ENCODE results near the gene SLC24A4. TPM values are rescaled to one million over a fixed set of nuclear protein-coding genes. Genes with fewer than 3 reads are reported as not detected.
A peak's percentile ranks its signal among the peaks of the same experiment; 100 is the strongest.

Gene SLC24A4
- total and polyA plus RNA-seq, 2 donors (not counting 3 experiments of a cell fraction or from before 2014, with no cell fraction given), result 0.07 to 0.08 TPM

DNA sequence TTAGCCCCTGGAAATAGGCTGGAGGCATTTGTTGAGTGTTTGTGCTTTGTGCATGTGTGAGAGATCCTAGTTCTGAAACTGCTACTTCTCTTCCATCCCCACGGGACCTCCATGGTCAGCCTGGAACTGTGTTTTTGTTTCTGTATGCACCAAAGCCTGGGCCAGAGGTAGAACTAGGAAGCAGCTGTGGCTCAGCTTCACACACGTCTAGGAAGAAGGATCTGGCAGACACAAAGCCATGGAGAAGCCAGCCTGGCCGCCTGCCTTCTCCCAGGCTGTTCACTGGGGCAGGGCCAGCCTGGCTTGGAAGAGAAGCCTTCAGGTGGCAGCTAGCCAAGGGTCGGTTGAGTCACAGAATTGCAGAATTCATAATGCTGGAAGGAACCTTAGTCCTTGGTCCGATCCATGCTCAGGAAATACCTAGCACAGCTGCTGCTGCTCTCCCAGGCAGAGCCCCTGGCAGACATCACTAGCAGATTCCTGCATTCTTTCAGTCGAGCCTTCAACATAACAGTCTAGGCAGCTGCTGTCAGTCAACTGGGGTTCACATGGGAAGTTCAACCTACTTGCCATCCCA, 217.6 kb downstream of the SLC24A4 start:
- H3K27me3 ChIP-seq (ENCODE audit: control insufficient read depth in 2 of 2, insufficient read depth in 2 of 2, low read length in 2 of 2), result no peaks in the 10 kb centered on the region
- peaks cover 10% of the 10 kb centered on the region for H3K79me2 ChIP-seq (ENCODE audit: control insufficient read depth, insufficient read depth, low read length)
- H3K27ac ChIP-seq (ENCODE audit: insufficient read depth, low read depth, low read length), result peak overlapping the region; percentile 98
- peak overlapping the region; percentile 75 for H2AFZ ChIP-seq (ENCODE audit: low read depth, low read length)
- no peaks in the 10 kb centered on the region for H4K20me1 ChIP-seq (replicated peaks; ENCODE audit: control insufficient read depth, extremely low read depth, insufficient read depth, low read length)
- no peaks in the 10 kb centered on the region for H3K9me3 ChIP-seq (replicated peaks; ENCODE audit: control insufficient read depth, insufficient read depth, low read length)
- intact Hi-C loops (cut with micrococcal nuclease), result loop anchor here (1.0 to 5.0 kb wide), 5 partner anchors 29 to 1033 kb away; partner anchors contain the start of gene GOLGA5
- ChIA-PET POLR2A (interaction anchor here (0.9 to 1.0 kb wide), 2 partner anchors 27 to 81 kb away, joined by 3 to 5 read pairs; partner anchors contain the start of gene RIN3), CTCF (interaction anchor here (0.8 to 1.5 kb wide), 3 partner anchors 24 to 81 kb away, joined by 3 to 6 read pairs (median 5); no protein-coding TSS in a partner anchor)
- dilution Hi-C loops (cut with MboI; ENCODE audit: extremely low pct_ligation_motif_present, low sequenced_read_pairs), result no loop called here
- TF ChIP-seq FOS (IDR thresholded peaks at IDR 0.05; ENCODE audit: borderline replicate concordance, insufficient read depth, low read length), result peak; percentile 77
- TF ChIP-seq JUN (IDR thresholded peaks at IDR 0.05; ENCODE audit: borderline replicate concordance, insufficient read depth, insufficient read length, low read depth), result peak; percentile 53
- TF ChIP-seq POLR2AphosphoS5 (IDR thresholded peaks at IDR 0.05; ENCODE audit: insufficient read depth, low read depth, low read length), result peak; percentile 84
- TF ChIP-seq EZH2 (IDR thresholded peaks at IDR 0.05; ENCODE audit: borderline replicate concordance, low read depth, low read length, severe bottlenecking), result no peak
- TF ChIP-seq MYC (IDR thresholded peaks at IDR 0.05; ENCODE audit: low read depth, low read length), result no peak
- TF ChIP-seq, protein P1, sequence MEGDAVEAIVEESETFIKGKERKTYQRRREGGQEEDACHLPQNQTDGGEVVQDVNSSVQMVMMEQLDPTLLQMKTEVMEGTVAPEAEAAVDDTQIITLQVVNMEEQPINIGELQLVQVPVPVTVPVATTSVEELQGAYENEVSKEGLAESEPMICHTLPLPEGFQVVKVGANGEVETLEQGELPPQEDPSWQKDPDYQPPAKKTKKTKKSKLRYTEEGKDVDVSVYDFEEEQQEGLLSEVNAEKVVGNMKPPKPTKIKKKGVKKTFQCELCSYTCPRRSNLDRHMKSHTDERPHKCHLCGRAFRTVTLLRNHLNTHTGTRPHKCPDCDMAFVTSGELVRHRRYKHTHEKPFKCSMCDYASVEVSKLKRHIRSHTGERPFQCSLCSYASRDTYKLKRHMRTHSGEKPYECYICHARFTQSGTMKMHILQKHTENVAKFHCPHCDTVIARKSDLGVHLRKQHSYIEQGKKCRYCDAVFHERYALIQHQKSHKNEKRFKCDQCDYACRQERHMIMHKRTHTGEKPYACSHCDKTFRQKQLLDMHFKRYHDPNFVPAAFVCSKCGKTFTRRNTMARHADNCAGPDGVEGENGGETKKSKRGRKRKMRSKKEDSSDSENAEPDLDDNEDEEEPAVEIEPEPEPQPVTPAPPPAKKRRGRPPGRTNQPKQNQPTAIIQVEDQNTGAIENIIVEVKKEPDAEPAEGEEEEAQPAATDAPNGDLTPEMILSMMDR (IDR thresholded peaks at IDR 0.05; ENCODE audit: extremely low read depth in 1 of 2, insufficient read depth in 1 of 2, low read depth in 1 of 2, low read length in 2 of 2), result no peak
- no peak for TF ChIP-seq GATA2 (IDR thresholded peaks at IDR 0.05; ENCODE audit: insufficient read depth, insufficient read length, low read depth, low read length)
- TF ChIP-seq, protein P2, sequence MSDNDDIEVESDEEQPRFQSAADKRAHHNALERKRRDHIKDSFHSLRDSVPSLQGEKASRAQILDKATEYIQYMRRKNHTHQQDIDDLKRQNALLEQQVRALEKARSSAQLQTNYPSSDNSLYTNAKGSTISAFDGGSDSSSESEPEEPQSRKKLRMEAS (IDR thresholded peaks at IDR 0.05; ENCODE audit: insufficient read depth, insufficient read length), result no peak
- TF ChIP-seq POLR2A (IDR thresholded peaks at IDR 0.05; ENCODE audit: low read depth, low read length), result peak; percentile 72
- no peaks in the 10 kb centered on the region for H3K36me3 ChIP-seq (ENCODE audit: control insufficient read depth in 2 of 2, extremely low read depth in 1 of 2, insufficient read depth in 2 of 2, low read length in 2 of 2)
- peak overlapping the region; percentile 71 for H3K4me2 ChIP-seq (ENCODE audit: insufficient read depth, low read length)
- BruUV-seq (replicated peaks), result no TSS peak
- no peak overlapping the region for H3K4me3 ChIP-seq (replicated peaks in 1 of 3; ENCODE audit: insufficient read depth in 1 of 3, low read depth in 1 of 3, low read length in 3 of 3)
- FAIRE-seq, result peak; percentile 100
- peak; percentile 99 for DNase-seq (ENCODE audit: low read depth, low spot score)
- peaks cover 24% of the 10 kb centered on the region for H3K4me1 ChIP-seq (ENCODE audit: control insufficient read depth, extremely low read depth, insufficient read depth, low read length)
- H3K9me1 ChIP-seq (replicated peaks; ENCODE audit: control insufficient read depth, extremely low read depth, insufficient read depth, low read length), result no peaks in the 10 kb centered on the region
- H3K9ac ChIP-seq (replicated peaks; ENCODE audit: extremely low read depth, insufficient read depth, low read length), result peak overlapping the region; percentile 65

All from endothelial cell of umbilical vein (primary cell).